Activated CD8-positive, alpha-beta memory T cell treated with anti-CD3 and anti-CD28 coated beads for 4 hours (primary cell): ENCODE measurements around the gene RTP2.
"Not testable (repeated sequence)": the region's sequence is repeated elsewhere in the genome, so short reads cannot be mapped to it uniquely, and the experiment has no call there.

Source experiments
- DNase-seq, 2 donors: peaks; one replicate each; pipeline ENCODE4 v3.0.0-alpha.2; 2020; ENCODE audit warnings: low read depth in 2 of 2

RTP2 gene

DNA sequence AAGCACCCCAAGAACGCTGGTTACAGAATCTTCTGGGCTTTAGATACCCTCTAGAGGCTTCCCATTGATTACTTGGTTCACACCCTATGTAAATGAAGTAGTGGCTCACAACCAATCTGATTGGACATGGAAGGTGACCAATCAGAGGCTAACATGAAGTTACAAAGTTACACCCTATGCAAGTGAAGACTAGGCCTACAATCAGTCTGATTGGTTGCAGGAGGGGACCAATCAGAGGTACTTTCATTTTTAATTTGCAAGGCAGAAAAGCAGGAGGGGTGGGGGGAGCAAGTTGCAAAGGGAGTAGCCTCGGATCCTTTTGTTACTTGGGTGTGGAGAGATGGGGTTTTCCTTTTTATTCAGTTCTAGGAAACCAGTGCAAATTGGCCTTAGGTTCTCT, 11.1 kb upstream of the RTP2 start:
- DNase-seq = no peak

DNA sequence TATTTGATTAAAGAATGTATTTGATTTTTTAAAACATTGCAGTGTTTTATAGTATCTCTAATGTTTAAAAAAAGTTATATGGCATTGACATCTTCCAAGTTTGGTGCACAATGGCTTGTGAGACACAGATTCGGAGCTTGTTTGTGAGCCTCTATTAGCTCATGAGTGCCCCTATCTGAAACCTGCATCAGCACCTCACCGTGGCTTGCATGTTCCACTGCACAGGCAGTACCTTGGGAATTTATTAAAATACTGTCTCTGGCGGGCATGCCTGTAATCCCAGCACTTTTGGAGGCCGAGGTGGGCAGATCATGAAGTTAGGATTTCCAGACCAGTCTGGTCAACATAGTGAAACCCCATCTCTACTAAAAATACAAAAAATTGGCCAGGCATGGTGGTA, 6.8 kb upstream of the RTP2 start:
- no peak for DNase-seq

DNA sequence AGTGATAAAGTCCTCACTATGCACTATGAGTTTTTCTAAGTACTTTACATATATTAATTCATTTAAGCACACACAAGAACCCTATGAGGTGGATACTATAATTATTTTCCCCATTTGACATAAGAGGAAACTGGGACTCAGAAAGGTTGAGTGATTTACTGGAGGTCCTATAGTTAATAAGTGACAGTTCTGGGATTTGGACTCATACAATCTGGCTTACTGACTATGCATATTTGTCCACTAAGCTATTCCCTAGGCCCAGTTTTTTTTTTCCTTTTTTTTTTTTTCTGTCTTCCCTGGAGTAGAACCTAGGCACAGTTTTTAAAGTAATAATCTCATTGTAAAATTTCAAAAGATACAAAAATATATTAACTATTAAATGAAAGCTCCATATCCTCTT, 6.3 kb upstream of the RTP2 start:
- no peak for DNase-seq

DNA sequence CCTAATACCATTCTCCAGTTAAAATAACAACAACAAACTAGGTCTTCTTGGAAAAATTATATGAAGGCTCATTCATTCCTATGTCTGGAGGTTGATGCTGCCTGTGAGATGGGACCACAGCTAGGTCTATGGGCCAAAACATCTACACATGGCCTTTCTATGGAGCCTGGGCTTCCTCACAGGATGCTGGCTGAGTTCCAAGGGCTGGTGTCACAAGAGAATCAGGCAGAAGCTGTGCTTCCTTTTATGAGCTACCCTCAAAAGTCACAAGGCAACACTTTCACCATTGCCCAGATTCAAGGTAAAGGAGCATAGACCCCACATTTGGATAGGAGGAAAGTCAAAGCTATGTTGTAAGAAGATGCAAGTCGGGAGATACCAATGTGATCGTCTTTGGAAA, 4.6 kb upstream of the RTP2 start:
- DNase-seq = no peak

DNA sequence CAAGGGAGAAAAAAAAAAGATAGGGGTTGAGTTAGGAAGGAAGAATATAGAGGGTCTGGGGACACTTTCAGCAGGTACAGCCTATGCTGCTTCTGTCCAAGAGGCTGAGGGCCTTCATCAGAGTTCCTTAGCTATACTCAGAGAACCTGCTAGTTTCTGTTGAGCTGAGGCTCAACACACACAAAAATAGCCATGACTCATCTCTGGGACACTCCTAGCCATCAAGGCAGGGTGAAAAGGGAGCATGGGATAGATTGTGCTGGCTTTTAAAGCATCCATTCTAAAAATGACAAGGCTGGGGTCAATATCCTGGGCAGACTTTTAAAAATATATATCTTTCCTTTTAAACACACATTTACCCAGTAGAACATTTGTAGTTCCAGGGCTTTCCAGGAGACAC, 2.8 kb upstream of the RTP2 start:
- DNase-seq = no peak

DNA sequence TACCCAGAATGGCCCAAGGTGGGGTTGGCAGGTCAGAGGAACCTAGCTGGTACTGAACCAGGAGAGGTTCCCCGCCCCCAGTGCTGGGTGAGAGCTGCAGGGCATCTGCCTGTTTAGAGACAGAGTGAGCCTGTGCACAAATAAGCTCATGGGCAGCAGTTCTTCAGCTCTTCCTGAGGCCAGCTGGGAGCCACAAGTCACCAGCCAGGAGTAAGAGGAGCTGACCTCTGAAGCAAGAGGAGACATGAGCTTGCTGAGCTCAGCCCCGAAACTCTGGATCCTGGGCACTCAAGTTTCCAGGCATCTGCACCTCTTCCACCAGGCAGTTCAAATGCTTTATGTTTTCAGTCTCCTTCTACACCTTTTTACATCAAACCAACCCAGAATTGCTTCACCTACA, 2.1 kb downstream of the RTP2 start:
- no peak for DNase-seq

DNA sequence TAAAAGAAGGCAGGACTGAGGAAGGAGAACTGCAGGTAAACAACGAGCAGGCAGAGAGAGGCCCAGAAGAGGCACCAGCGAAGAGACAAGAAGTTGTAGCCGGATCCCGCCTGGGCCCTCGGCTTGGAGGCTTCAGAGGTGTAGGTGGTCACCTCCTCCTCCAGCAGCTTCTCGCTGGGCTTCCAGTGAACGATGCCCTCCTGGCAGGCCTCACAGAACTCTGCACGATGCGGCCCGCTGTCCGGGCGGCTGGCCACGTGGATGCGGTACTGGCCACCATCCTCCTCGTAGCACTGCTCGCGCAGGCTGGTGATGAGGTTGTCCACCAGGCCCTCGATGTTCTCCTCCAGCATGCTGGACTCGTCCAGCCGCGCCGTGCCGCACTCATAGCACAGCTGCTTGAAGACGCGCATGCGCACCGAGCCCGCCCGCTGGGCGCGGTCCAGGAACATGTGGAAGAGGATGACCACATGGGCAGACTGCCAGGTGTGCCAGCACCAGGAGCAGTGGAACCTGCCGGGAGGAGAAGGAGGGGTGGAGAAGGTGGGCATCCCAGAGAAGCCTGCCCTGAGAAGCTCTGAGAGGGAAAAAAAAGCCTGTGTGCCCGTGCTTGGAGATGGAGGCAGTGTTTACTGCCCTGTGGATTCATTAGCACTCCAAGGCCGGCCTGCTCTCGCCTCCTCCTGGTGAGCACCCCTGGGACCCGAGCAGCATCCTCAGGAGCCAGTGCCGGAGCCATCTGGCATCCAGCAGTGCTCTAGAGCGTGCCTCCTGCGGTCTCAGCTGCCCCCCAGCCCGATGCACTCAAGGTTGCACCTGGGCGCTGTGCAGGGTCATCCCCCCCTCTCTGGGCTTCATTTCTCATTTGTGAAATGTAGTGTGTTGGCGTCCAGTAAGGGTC, 3.6 kb downstream of the RTP2 start:
- DNase-seq = no peak

DNA sequence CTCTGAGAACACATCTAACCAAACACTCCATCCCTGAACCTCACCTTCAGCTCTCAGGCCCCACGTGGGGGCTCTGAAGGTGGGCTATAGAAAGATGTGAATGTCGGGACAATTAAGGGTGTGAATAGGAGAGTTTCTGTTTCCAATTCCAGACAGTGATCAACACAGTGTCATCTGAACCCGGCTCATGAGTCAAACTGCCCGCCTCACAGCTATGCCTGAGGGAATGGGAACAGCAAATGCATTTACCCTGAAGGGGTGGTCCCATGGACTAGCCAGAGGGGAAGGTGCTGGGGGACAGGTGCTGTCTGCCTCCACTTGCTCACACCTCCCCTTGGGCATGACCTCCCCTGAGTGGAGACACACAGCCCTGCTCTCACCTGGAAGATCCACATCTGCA, 6.3 kb downstream of the RTP2 start:
- DNase-seq = no peak

DNA sequence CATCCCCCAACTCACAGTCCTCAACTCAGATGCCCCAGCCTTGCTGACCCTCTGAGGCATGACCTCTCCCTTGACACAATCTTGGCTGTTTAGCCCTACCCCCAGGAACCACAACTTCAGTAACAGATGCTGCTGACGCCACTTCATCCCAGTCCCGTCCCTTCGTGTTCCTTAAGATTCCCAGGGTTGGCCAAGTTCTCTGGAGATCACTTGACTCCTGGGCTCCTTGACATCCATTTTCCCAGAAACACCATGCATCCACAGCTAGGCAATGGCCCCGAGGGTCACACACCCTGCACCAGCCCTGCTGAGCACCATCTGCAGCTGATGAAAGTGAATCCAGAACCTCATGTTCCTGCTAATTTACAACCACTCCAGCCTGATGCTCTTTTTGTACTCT, 6.9 kb downstream of the RTP2 start:
- no peak for DNase-seq

DNA sequence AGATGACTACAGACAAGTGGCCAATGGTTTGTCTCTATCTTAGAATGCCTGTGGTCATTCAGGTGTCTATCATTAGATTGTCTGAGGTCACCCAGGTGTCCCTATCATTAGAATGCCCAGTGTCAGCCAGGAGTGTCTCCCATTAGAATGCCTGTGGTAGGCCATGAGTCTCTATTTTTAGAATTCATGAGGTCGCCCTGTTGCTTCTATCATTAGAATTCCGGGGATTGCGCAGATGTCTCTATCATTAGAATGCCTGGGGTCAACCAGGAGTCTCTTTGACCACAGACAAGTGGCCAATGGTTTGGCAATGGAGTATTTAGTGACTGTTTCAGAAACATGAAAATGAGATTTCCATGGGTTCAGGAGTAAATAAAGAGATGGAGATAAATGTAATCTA, 7.6 kb downstream of the RTP2 start:
- DNase-seq = no peak

DNA sequence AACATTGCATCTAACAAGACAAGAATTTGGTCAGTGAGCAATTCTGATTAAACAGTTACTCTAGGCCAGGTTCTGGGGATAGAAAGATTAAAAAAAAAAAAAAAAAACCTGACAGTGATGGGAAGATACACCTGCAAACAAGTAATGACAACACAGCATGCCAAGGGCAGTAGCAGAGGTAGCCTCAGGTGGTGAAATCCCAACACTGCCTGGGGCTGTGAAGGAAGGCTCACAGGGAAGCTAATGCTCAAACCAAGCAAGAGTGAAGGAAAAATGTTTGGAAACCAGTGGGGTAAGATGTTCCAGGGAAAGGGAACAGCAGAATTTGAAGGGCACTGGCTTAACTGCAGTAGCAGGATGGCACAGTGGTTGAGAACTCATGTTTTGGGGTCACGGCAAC, 8.9 kb downstream of the RTP2 start:
- no peak for DNase-seq

DNA sequence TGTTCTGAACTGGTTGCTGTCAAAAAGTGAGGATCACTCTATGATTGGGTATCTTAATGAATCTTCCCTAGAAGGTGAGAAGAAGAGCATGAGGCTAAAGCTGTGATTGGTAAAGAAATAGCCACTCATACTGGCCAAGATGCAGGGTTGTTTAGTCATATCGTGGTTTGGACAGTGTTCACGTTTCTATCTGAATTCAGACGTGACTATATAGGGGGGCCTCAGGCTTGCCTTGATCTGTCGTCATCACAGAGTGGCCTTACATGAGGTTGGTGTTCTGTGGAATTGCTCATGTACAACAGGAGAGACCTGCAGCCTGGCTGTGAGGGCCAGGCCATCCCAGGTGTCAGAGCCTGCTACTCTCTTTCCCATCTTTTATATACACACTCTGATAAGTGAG, 12.4 kb downstream of the RTP2 start:
- DNase-seq = no peak

DNA sequence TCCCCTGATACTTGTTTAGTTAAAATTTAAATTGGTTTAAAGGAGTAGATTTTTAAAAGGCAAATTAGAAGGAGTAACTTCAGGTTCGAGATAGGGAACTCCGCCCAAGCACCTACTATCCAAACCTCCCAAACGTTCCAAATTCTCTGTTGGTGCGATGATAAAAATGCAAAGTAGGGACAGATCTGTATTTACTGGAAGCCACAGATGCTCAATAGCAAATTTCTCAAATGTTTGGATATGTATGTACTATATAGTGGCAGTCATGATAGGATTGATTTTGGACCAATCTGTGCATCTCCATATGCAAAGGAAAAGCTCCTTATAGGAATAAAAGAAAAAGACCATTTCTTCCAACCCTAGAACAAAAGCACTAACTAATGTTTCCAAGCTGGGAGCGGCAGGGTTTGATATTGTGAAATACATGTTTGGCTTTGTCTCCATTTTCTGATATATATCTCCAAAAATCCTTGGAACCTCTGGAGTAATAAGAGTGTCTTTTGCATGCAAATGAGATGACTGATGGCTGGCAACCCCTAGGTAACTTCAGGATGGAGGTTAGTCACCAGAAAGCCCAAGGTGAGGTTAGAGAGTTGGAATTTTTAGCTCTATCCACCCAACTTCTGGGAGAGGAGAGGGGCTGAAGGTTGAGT, 15.6 kb downstream of the RTP2 start:
- no peak for DNase-seq

DNA sequence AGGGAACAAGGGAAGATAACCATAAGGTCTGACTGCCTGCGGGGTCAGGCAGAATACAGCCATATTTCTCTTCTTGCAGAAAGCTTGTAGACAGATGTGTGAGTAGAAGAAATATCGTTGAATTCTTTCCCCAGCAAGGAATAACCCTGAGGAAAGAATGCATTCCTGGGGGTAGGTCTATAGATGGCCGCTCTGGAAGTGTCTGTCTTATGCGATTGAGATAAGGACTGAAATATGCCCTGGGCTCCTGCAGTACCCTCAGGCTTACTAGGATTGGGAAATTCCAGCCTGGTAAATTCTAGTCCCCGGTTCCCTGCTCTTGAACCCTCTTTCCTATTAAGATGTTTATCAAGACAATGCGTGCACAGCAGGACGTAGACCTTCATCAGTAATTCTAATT, 16.4 kb downstream of the RTP2 start:
- DNase-seq = no peak

DNA sequence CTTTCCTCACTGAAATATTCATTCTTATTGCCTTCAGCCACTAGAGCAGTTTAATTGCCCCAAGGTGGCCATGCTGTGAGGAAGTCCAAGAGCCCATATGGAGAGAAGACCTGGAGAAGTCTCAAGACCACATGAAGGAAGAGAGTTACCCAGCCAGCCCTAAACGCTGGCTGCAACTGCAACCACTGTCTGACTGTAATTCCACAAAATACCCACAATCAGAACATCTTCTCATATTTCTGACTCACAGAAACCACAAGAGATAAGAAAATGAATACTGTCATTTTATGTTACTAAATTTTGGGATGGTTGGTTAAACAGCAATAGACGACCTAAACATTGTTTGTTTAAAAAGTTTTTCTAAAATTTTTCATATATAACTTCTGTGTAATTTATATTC, 17.5 kb downstream of the RTP2 start:
- DNase-seq = no peak

DNA sequence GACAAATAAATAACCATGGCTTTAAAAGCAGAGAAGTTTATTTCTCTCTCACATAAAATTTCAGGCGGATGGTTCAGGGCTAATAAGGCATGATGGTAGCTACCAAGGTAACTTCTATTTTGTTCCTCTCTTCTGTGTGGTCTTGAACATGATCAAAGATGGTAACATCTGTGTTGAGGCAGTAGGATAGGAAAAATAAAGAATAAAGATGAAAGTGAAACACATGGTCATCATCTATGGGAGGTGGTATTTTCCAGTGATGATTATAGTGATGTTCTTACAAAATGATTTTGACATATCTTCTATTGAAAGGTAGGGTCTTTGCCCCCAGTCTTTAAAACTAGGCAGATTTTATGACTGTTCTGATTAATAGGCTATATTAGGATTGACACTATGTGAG, 17.9 kb downstream of the RTP2 start:
- DNase-seq = no peak

DNA sequence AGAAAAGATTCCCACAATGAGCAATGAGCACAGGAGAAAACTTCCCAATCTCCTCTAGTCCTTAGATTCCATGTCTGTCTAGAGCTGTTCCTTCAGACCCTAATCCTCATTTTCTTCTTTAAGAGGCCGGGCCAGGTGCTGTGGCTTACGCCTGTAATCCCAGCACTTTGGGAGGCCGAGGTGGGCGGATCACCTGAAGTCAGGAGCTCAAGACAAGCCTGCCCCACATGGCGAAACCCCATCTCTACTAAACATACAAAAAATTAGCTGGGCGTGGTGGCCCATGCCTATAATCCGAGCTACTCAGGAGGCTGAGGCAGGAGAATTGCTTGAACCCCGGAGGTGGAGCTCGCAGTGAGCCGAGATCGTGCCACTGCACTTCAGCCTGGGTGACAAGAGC, 20.6 kb downstream of the RTP2 start:
- not testable (repeated sequence) for DNase-seq

DNA sequence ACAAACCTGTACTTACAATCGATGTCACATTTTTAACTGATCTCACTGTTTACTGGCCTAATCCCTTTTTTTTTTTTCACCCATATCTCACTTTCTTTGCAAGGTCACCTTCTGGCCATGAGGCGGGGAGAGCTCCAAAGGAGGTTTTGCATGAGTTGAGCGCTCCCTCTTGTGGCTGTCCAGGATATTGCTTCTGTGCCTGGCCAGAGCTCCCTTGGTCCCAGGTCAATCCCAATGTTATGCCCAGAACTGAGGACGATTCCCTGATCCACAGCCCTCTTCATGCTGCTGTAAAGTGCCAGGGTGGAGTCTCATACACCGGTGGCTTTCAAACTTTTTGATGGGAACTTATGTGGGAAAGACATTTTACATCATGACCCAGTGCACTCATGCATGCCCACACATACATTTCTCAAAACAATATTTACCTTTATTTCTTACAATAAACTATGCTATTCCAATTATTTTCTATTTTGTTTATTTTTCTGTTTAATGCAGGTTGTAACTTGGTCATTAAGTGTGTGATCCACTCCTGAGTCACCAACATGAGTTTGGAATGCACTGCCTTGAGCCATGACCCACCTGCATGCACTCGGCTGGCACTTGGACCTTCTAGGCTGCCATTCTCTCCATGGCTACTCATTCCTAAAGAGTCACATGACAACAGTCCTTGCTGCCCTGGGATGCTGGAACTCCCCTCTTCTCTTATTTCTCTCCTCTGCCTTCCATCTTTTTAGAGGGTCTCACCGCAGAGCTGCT, 22.5 kb downstream of the RTP2 start:
- DNase-seq = peak; percentile 7 to 31

DNA sequence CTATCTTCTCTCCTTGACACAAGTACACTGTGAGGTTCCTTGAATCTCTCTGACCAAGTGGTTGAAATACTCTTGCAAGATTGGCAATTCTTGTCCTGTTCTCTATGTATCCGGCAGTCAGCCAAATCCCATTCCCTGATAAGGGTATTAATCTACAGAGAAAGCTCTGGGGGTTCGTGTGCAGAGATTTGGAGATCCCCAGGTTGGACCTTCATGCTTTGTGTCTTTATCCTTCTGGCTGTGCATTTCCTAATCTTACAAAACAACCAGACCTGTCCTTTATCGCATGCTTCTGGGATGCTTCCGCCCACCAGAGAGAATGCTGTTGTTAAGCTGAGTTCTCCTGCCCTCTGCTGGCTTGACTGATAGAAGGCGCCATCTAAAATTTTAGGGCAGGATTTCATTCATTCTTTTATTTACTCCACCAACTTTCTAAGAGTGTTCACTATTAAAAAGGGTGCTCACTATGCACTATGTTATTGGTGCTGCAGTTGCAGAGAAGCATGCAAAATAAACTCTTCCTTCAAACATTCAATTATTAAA, 23.6 kb downstream of the RTP2 start:
- no peak for DNase-seq

DNA sequence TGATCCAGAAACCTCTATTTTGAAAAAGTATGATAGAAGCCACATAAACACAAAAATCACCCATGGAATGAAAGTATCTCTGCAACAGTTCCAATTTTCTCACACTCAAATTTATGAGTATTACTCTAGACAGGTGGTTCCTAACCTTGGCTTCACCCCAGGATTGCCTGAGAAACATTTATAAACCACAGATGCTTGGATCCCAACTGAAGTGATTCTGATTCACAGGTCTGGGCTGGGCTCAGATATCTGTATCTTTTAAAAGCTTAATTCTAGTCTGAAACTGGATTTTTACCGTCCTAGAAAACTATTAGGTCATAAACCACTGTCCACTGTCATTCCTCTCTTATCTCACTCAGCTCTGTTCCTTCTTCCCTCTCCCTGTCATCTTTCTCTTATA, 24.8 kb downstream of the RTP2 start:
- no peak for DNase-seq

DNA sequence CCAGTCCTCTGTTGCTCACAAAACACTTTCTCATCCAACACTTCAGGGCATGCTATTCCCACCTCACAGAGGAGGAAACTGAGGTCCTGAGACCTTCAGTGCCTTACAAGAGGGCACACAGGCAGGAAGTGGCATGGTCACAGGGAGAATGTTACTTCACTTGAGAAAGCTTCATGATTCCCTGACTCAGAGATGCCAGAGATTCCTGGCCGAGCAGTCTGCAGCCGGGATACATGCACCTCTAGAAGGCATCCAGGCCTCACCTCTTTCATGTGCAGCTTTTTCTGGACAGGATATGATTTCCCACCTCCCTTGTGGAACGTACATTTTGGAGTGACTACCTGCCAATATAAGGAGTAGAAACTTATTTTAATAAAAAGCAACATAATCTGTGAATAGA, 29.3 kb downstream of the RTP2 start:
- no peak for DNase-seq

DNA sequence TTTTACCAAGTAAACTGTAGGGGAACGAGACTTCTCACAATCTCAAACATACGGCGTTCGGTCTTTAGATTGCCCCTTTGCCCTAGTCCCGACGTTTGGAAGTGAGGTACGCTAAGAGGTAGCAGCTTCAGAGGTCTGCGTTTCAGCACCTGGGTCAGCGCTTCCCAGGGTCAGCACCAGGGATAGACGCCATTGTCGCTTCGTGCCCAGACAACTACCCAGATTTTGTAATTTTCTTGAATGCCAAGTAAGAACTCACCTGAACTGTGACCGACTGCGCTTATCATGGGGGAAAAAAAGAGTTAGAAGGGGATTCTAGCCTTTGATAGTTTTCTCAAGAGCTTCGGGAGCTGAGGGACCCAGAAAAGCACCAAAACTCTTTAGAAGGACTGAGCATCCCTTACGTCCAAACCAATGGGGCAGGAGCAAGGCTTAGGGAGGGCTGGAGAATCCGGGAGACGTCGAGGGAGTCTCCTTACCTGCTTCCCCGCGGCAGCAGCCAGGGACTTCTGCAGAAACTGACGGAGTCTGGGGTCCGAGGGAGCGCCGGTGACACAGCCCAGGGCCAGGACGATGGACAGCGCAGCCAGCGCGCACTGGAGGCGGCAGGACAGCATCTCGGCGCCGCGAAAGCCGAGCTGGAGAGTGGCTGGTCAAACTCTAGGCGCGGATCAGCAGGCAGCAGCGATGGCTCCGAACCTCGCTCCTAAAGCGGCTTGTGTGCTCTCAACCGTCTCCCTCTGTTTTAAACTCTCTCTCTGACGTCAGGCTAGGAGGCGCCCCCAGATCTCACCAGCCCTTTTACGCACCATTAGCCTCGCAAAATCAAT, 32.5 kb downstream of the RTP2 start, which contains the start of gene SST:
Gene SST, minus strand, starts transcription at position 720 of the 830 bp plus-strand sequence. Its CDS starts 103 bp downstream, at position 617.
- DNase-seq = no peak
